Posterior vena cava (tissue), 2 donors: ENCODE measurements around the gene SERP2. TPM values are rescaled to one million over a fixed set of nuclear protein-coding genes. Genes with fewer than 3 reads are reported as not detected.

Experiments used
- DNase-seq: peaks from one replicate; pipeline ENCODE4 v3.0.0-alpha.2; 2020; ENCODE audit warnings: low spot score
- intact Hi-C, 2 donors: fragments of 100-400 bp; cut with DNase I; formaldehyde crosslinking; loops; one replicate each; pipeline versions ENCODE4 v1.14.1 to v1.14.2; 2022 to 2023
- total RNA-seq, 2 donors: library from RNA; stranded (reverse); fragmentation: NEBNext Ultra II Directional; extraction: Animal tissue kit (Norgen Biotek cat#: 25700); gene quantifications; one replicate each; pipeline ENCODE4 v1.2.1, GENCODE V29; 2021
- donor health status: DM: yes; HTN: yes; CAD: no.
- donor health status: DM: yes; HTN: yes; CAD: no.

The SERP2 gene
- total RNA-seq, 2 donors from 2014 or later, result 5.1 to 7.9 TPM

DNA sequence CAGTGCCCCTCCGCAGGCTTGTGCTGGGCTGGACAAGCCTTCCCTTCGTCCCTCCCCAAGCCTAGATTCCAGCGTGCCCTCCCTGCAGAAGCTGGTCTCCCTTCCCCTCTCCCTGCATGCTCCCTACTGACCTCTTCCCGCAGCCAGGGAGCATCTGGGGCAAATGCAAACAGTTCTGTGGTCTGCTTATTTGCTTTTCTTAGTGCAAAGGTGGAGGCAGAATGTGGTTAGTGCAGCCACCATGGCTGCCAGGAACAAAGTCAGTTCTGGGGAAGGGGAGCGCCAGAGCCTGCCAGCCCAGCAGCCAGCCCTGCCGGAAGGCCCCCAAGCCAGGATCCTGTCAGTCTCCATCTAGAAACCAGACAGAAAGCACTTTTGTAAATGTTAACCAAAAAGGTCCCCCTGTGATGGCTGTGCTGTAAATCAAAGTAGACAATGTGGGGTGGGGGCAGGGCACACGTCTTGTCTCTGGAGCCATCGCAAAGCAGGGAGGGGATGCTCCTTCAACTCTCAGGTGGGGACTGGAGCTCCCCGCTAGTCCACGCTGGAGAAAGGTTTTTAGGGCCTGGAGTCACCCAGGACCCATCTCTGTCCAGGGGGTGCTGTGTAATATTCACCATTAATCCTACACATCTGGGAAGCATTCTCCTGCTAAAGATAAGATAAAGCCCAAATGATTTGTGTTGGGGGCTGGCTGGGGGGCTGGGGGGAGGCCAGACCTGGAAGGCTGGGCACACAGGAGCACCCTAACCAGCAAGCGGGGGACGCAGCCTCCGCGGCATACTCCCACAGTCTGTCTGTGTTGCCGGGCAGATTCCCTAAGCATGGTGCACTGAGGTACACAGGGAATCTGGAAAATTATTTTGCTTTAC lies 30.9 kb downstream of the SERP2 start:
- intact Hi-C loops, result no loop called here
- no peak for DNase-seq

DNA sequence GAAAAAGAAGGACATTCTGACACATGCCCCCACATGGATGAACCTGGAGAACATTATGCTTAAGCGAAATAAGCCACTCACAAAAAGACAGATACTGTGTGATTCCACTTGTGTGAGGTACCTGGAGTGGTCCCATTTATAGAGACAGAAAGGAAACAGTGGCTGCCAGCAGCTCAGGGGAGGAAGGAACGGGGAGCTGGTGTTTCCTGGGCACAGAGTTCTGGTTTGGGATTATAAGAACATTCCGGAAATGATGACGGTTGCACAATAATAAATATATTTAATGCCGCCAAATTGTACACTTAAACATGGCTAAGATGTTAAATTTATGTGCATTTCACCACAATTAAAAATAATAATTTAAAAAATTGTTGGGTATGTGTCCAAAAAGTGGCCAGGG lies 33.0 kb downstream of the SERP2 start:
- DNase-seq, result no peak

DNA sequence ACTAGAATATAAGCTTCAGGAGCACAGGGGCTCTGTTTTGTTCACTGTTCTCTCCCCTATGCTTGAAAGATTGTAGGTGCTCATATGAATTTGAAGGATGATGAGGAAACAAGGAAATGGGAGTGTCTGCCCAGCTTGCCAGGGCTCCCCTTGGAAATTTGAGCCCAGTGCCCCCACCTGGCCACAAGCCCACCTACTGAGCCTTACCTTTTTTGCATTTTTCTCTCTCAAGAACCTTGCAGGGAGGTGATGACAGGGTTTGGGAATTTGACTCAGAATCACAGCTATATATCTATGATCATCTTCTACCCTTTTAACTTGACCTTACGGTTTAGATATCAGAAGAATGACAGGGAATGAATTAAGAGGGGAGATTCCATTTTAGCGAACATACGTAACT lies 33.8 kb downstream of the SERP2 start:
- intact Hi-C loops, result no loop called here

More for the DNA sequence above, 33.0 kb downstream of the SERP2 start:
- intact Hi-C loops, result no loop called here

DNA sequence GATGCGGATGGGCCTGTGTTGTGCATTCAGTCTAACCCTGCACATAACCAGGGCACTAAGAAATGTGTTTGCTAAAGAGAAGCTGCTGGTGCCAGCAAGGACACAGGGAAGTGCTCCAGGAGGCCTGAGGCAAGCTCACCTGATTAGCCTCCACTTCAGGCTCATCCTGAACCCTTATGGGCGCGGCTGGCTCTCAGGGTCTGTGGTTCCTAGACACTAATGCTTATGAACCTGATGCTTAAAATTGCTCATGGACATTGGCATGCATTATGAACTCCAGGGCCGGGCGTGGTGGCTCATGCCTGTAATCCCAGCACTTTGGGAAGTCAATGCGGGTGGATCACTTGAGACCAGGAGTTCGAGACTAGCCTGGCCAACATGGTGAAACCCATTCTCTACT lies 34.3 kb downstream of the SERP2 start:
- no peak for DNase-seq
- intact Hi-C loops, result no loop called here

More for the DNA sequence above, 33.8 kb downstream of the SERP2 start:
- DNase-seq, result no peak

DNA sequence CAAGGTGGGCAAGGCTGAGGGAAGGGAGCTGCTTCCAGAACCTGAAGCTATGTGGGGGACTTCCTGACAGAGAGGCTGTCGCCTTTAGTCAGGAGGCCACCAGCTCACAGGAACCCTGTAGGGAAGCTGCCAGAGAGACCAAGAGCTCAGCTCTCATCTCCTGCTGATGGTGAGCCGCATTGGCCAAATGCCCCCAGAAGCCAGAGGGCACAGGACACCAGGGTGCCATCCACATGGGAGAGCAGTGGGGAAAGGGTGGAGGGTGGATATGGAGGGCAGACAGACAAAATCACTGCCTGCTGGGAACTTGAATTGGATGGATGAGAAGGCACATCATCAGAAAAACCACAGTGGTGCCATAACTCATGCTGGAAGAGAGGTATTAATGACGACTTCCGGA lies 36.0 kb downstream of the SERP2 start:
- no peak for DNase-seq
- intact Hi-C loops, result no loop called here

DNA sequence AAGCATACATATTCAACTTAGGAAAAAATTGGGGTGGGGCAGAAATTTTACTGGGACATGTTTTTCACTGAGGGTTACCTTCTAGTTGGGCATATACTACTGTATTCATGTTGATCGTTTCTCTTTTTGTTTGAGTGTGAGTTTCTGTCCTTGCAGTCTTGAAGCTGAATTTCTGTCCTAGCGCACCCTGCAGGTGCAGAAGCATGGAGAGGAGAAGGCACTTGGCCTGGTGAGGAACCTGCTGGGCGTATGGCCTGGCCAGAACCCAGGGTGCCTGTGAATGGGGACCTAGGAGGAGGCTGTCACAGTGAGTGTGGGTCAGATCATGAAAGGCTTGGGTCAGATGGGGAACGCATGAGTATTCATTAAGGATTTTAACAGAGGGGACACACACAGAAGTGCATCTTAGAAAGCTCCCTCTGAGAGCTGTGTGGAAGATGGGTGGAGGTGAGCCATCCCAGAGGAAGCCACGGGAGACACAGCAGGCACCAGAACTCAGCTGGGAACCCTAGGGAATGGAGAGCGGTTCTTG lies 36.8 kb downstream of the SERP2 start:
- intact Hi-C loops, result no loop called here
- no peak for DNase-seq

DNA sequence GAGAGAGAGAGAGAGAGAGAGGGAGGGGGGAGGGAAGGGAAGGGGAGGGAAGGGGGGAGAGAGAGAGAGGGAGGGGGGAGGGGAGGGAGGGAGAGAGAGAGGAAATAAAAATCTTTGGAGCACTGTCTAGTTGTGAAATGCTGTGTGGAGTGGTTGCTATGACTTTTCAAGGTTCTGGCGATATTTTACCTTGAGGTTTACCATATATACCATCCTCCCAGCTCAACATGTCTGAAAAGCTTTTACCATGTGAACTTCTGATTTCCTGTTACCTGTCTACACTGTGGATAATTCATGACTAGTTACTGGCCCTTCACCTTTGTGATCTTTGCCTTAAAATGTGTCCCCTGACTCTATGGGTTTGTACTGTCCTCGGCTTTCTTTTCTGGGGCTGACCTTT lies 38.2 kb downstream of the SERP2 start:
- no peak for DNase-seq
- intact Hi-C loops, result no loop called here

DNA sequence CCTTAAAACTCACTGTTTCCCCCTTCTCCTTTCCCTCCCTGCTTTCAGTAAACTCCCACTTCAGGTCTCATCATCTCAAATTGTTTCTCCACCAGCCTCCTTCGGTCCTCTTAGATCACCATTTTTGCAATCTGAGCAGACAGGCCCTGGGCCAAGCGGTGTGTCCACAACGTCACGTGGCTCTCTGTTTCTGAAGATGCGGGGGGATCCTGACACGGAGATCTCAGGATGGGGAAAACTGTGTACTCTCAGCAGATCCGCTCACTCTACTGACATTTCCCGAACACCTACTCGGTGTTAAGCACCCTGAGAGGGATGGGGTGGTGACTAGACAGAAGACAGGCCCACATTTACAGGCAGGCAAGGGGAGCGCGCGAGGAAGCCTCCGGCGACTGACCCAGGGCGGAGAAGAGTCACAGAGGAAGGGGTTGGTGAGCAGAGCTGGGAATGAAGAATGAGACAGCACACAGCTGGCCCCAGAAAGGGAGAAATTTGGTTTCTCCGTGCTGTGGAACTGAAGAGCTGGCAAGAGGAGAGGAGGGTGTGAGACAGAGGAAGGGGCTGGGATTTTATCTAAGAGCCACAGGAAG lies 38.8 kb downstream of the SERP2 start:
- no peak for DNase-seq

DNA sequence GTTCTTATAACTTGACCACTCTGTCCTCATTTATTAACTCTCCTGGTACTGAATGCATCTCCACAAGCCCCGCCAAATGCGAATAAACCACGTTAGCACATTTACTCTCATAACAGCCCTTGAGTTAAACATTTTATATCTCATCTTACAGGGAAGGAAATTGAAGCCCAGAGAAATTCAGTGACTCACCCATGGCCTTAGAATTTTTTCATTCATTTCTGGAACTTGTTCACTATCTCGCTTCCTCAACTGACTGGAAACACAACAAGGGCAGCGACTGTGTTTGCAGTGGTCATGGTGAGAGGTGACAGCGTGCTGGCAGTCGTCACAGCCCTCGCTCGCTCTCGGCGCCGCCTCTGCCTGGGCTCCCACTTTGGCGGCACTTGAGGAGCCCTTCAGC lies 39.5 kb downstream of the SERP2 start:
- intact Hi-C loops, result no loop called here
- no peak for DNase-seq

More for the DNA sequence above, 38.8 kb downstream of the SERP2 start:
- intact Hi-C loops, result no loop called here

DNA sequence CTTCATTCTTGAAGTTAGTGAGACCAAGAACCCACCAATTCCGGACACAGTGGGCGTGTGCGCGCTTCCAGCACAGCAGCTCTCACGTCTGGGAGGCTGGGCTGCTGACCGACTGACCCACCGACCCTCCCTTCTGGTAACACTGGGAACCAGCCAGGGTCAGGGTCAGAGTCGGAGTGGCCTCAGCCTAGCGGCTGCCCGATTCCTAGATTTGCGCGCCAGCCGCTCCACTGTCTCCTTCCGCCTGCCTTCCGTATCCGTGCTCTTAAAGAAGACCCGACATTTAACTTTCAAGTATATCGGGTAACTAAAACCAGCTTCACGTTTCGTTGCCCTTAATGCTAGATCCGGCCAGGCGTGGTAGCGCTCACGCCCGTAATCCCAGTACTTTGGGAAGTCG lies 41.1 kb downstream of the SERP2 start:
- DNase-seq, result no peak
- intact Hi-C loops, result no loop called here

DNA sequence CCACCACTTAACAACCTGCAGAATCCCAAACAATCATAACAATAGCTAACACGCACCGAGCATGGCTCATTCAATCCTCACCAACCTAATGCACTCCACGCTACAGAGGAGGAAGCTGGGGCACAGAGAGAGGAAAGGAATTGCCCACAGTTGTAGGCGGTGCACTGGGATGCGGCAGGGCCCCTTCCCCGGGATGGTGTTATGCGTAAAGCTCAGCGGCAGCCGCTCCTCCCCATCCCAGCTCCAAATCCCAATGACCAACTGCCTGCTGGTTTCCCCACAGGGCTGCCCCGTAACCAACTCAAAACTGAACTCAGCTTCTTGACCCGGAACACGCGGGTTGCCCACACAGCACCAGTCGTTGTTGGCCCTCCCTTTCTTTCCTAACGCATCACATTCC lies 42.2 kb downstream of the SERP2 start:
- intact Hi-C loops, result no loop called here
- DNase-seq, result no peak

DNA sequence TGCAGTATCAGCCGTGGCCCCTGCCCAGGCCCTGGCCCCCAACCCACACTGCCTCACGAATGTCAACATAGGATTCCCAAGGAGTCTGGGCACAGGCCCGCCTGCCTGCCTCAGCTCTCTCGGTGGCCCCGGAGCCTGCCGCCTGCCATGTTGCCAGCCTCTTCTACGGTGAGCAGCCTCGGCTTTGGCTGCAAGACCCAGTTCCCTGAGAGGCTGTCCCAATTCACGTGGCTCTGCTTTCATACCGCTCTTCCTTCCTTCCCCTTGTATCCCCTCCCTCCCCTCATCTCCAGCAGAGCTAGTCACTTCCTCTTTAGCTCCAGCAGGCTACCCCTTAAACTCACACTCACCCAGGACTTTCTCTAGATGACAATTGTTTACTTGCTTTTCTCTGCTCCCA lies 42.7 kb downstream of the SERP2 start:
- intact Hi-C loops, result no loop called here
- DNase-seq, result no peak

DNA sequence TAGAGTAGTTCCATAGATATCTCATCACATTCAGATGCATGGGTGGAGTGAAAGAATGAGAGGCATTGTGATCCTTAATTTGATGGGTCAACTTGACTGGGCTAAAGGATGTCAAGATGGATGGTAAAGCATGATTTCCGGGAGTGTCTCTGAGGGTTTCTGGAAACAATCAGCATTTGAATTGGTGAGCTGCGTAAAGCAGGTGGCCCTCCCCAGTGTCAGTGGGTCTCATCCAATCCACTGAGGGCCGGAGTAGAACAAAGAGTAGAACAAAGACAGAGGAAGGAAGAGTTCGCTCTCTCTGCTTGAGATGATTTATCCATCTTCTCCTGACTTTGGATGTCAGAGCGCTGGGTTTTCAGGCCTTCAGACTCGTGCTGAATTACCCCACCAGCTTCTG lies 43.1 kb downstream of the SERP2 start:
- DNase-seq, result no peak
- intact Hi-C loops, result no loop called here

DNA sequence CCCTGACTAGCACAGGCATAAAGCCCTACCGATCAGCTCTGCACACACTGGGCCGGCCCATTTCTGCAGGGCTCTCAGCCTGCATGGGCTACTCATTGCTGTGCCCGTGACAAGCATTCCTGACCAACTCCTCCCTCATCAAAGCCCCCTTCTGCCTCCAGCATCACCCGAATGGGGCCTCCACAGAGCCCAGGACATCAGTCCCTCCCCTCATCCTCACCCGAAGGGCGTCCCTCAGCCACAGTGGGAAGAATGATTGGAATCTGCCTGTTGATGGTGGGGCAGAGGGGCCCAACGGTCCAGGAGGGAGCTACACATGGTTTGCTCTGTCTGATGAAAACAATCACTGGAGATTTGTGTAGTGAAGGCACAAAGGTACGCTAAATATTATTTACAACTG lies 43.8 kb downstream of the SERP2 start:
- DNase-seq, result no peak
- intact Hi-C loops, result no loop called here

DNA sequence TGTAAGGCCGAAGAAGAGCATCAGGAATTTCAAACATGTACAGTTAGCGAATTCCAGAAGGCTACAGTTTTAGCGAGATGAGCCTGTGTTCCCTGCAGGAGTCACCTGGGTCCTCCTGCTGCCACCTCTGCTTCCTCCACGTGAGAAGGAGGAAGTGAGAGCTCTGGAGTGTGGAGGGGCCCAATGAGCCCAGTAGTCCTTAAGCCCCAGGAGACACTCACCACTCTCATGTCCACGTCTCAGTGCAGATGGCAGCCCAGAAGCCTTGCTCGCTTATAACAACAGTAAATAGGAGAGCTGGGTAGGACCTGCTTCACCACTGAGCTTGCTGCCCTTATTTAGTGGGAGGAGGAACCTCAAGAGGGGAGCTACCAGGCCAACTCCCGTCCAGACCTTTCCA lies 44.3 kb downstream of the SERP2 start:
- intact Hi-C loops, result no loop called here
- no peak for DNase-seq

DNA sequence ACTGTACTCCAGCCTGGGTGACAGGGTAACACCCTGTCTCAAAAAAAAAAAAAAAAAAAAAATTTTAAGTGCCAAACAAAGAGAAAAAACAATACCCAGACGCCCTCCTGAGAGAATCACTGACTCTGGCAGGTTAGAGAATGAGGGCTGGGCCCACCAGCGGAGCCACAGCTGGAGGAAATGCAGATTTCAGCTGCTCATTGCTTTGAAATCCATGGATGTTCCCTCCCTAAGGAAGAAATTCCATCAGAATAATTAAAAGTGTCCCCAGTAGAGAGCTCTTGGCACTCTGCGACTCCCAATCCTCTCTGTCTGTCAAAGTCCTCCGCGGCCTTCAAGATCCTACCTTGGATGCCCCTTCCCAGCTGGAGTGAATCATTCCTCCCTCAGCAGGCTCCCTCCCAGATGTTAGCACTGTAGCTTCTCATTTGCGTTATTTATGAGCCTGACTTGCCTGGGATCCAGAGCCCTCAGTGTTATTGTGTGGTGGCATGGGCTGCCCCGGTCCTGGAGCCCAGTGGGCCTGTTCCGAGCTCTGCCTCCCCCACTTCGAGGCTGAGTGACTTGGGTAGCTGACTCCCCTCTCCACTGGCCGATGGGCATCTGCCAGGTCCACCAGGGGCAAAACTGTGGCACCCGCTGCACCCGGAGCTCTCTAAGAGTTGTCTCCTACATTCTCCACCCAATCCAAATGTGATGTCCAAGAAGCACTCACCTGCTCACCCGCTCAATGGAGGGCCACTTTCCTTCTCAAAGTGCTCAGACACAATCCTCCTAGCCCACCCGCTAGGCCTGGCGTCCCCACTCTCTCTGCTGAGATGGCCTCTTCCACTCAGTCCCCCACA lies 47.0 kb downstream of the SERP2 start:
- intact Hi-C loops, result no loop called here
- no peak for DNase-seq

DNA sequence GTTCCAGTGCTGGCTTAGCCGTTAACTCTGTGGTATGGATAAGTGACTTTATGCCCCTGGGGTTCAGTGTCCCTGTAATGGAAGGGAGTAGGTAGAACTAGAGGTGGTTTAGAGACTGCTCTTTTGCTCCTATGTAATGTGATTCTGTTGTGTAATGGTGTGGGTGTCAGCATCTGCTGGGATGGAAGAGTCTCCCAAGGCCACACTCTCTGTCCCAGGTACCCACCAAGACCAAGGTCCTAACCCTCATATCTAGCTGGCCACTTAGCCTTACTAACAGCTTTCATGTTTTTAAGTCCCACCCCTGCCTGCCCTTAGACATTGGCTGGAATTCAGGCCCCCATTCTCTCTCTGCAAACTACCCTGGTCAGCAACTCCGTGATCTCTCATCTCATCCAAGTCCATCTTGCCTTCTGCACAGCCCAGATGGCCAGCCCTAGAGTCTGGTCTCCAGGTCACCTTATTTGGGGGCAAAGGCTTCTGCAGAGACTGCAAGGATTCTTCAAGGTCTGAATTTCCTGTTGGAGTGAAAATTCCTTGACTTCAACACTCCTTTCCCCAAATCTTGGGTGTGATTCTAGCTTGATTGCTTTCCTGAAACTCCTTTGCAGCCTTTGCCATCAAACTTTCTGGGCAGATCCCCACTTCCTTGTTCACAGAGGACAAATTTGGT lies 48.4 kb downstream of the SERP2 start:
- no peak for DNase-seq
- intact Hi-C loops, result no loop called here

DNA sequence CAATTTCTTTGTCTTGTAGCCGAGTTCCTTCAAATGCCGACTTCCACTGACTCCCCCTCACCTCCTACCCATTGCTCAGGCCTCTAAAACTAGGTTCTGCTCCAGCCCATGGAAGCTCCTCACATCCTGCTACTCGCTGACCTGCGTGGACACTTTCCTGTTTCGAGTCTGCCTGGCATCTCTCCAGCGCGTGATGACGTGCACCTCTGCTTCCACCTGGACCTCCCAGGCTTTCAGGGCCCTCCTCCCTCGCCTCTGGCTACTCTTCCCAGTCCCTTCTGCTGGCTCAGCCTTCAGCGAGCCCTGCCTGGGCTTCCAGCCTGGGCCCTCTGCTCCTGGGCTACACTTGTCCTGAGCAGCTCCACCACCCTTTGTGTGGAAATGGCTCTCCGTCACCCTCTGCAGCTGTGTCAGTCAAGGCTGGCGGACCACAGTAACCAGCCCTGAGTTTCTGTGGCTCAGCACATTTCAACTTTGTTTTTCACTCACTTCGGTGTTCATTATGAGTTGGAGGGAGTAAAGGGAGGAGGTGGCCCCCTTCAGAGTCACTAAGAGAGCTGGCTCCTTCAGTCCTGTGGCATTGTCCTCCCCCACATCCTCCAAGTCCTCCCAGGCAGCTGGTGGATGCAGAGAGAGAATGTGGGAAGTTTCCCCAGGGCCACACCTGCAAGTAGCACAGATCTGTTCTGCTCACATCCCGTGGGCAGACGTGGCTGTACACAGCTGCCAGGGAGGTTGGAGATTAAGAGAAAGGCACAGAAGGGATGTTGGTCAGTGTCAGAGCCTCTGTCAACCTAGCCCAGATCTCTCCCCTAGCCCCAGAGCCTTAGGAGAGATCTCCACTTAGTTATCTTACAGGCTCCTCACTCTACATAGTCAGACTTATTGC lies 49.4 kb downstream of the SERP2 start:
- intact Hi-C loops, result no loop called here
- no peak for DNase-seq
